Stimulated activated CD8-positive, alpha-beta memory T cell treated with anti-CD3 and anti-CD28 coated beads, Interleukin-15, amount 100 ng/mL, for 1 hour (primary cell): ENCODE measurements around the gene TRRAP.

Experiments
- DNase-seq: peaks from one replicate; pipeline ENCODE4 v3.0.0-alpha.2; 2020; ENCODE audit warnings: low read depth

The TRRAP gene

GRCh38 chr7:98900815-98901214 lies 22.5 kb downstream of the TRRAP start:
- no peak for DNase-seq

GRCh38 chr7:98902523-98902922 lies 24.2 kb downstream of the TRRAP start:
- DNase-seq, result no peak

GRCh38 chr7:98903246-98903645 lies 24.9 kb downstream of the TRRAP start:
- DNase-seq, result no peak

- no peak for DNase-seq
Measured at GRCh38 chr7:98907570-98907969, 29.2 kb downstream of the TRRAP start.

- DNase-seq, result no peak
Measured at GRCh38 chr7:98908585-98908984, 30.3 kb downstream of the TRRAP start.

- no peak for DNase-seq
Measured at GRCh38 chr7:98909487-98909886, 31.2 kb downstream of the TRRAP start.

- DNase-seq, result no peak
Measured at GRCh38 chr7:98910427-98910826, 32.1 kb downstream of the TRRAP start.

- DNase-seq, result no peak
Measured at GRCh38 chr7:98911916-98912315, 33.6 kb downstream of the TRRAP start.

- DNase-seq, result no peak
Measured at GRCh38 chr7:98913026-98913425, 34.7 kb downstream of the TRRAP start.

GRCh38 chr7:98913612-98914011 lies 35.3 kb downstream of the TRRAP start:
- no peak for DNase-seq

- no peak for DNase-seq
Measured at GRCh38 chr7:98917331-98917730, 39.0 kb downstream of the TRRAP start.

- no peak for DNase-seq
Measured at GRCh38 chr7:98921608-98922372, 43.5 kb downstream of the TRRAP start.

- DNase-seq, result no peak
Measured at GRCh38 chr7:98922392-98923187, 44.3 kb downstream of the TRRAP start.

GRCh38 chr7:98923512-98923911 lies 45.2 kb downstream of the TRRAP start:
- DNase-seq, result no peak

- DNase-seq, result no peak
Measured at GRCh38 chr7:98927125-98927524, 48.8 kb downstream of the TRRAP start.

GRCh38 chr7:98930464-98930863 lies 52.1 kb downstream of the TRRAP start:
- no peak for DNase-seq

GRCh38 chr7:98930921-98931320 lies 52.6 kb downstream of the TRRAP start:
- DNase-seq, result no peak

- no peak for DNase-seq
Measured at GRCh38 chr7:98933321-98933720, 55.0 kb downstream of the TRRAP start.

- DNase-seq, result no peak
Measured at GRCh38 chr7:98934267-98934666, 55.9 kb downstream of the TRRAP start.

GRCh38 chr7:98935811-98936210 lies 57.5 kb downstream of the TRRAP start:
- no peak for DNase-seq

GRCh38 chr7:98943336-98943735 lies 65.0 kb downstream of the TRRAP start:
- no peak for DNase-seq

- DNase-seq, result no peak
Measured at GRCh38 chr7:98944386-98944785, 66.1 kb downstream of the TRRAP start.

GRCh38 chr7:98945852-98946251 lies 67.5 kb downstream of the TRRAP start:
- no peak for DNase-seq

- no peak for DNase-seq
Measured at GRCh38 chr7:98946389-98946788, 68.1 kb downstream of the TRRAP start.
